Tibial artery (tissue), 4 donors: Measurements from ENCODE around the gene RANBP2.
"Not testable (repeated sequence)": the region's sequence is repeated elsewhere in the genome, so short reads cannot be mapped to it uniquely, and the experiment has no call there.

Experiments
- DNase-seq, 2 donors: peaks; one replicate each; pipeline ENCODE4 v3.0.0-alpha.2; 2019
- H3K27ac ChIP-seq, 2 donors: fragments of 200-600 bp; sonication (generic) in 1 of 2; 1 replicate in 1 of 2; 2 replicates in 1 of 2; pipeline ENCODE4 v1.5.1; 2018 to 2019; ENCODE audit warnings: mild to moderate bottlenecking in 1 of 2
- H3K27me3 ChIP-seq, 2 donors: fragments of 200-600 bp; sonication (generic) in 1 of 2; one replicate each; pipeline versions ENCODE4 v1.5.1 to v1.6.0; 2016 to 2019
- H3K36me3 ChIP-seq, 3 donors: fragments of 200-600 bp; sonication (generic) in 2 of 3; one replicate each; pipeline ENCODE4 v1.5.1; 2016 to 2019; ENCODE audit warnings: mild to moderate bottlenecking in 2 of 3
- H3K4me1 ChIP-seq, 4 donors: fragments of 200-600 bp; sonication (generic) in 2 of 4; 1 replicate in 3 of 4; 2 replicates in 1 of 4; pipeline ENCODE4 v1.5.1; 2016 to 2019
- H3K4me3 ChIP-seq, 2 donors: fragments of 200-600 bp; sonication (generic) in 1 of 2; 1 replicate in 1 of 2; 2 replicates in 1 of 2; pipeline ENCODE4 v1.5.1; 2018 to 2019; ENCODE audit warnings: mild to moderate bottlenecking in 2 of 2
- H3K9me3 ChIP-seq, 3 donors: fragments of 200-600 bp; sonication (generic) in 1 of 3; one replicate each; pipeline ENCODE4 v1.5.1; 2016 to 2019
- CTCF ChIP-seq, 2 experiments: fragments of 200-600 bp in 1 of 2; fragments of 450-650 bp in 1 of 2; IDR thresholded peaks; one replicate each; pipeline ENCODE4 v1.5.1; 2017 to 2019; ENCODE audit warnings: antibody characterized with exemption in 2 of 2, mild to moderate bottlenecking in 1 of 2, moderate library complexity in 1 of 2
- intact Hi-C: fragments of 100-400 bp; cut with DNase I; formaldehyde crosslinking; loops from one replicate; pipeline ENCODE4 v1.15.0; 2023; ENCODE audit warnings: low total_unique reads

Gene RANBP2

GRCh38 chr2:108766671-108767070 is 47.4 kb downstream of the RANBP2 start:
- H3K9me3 ChIP-seq, H3K4me3 ChIP-seq, H3K27me3 ChIP-seq, DNase-seq, H3K27ac ChIP-seq, intact Hi-C loops, H3K4me1 ChIP-seq: not testable (repeated sequence)
- H3K36me3 ChIP-seq: peaks cover 36 to 43% (median 41%) of the 10 kb centered on the region in 3 donors

GRCh38 chr2:108767859-108768258 is 48.6 kb downstream of the RANBP2 start:
- intact Hi-C loops, H3K4me1 ChIP-seq, H3K27me3 ChIP-seq, DNase-seq, H3K4me3 ChIP-seq, H3K9me3 ChIP-seq, H3K27ac ChIP-seq: not testable (repeated sequence)
- H3K36me3 ChIP-seq: peaks cover 45 to 52% (median 51%) of the 10 kb centered on the region in 3 donors

GRCh38 chr2:108776475-108776874 is 57.2 kb downstream of the RANBP2 start:
- Histone ChIP-seq H3K4me3 (no peak overlapping the region), H3K27ac (no peak overlapping the region), H3K9me3 (no peaks in the 10 kb centered on the region), H3K36me3 (peaks cover 47 to 94% (median 50%) of the 10 kb centered on the region in 3 donors), H3K4me1 (no peaks in the 10 kb centered on the region), H3K27me3 (no peaks in the 10 kb centered on the region)
- TF ChIP-seq CTCF (IDR thresholded peaks at IDR 0.05): no peak
- intact Hi-C loops: no loop called here
- no peak for DNase-seq

- intact Hi-C loops: no loop called here
- H3K27ac ChIP-seq: no peak overlapping the region
Measured at GRCh38 chr2:108778857-108779256, 59.6 kb downstream of the RANBP2 start.

GRCh38 chr2:108786008-108786353 is 66.7 kb downstream of the RANBP2 start:
- peaks cover 0 to 12% (median 2%) of the 10 kb centered on the region in 4 donors for H3K4me1 ChIP-seq
- no peak for TF ChIP-seq CTCF (IDR thresholded peaks at IDR 0.05)
- intact Hi-C loops: no loop called here
- DNase-seq: no peak
- H3K36me3 ChIP-seq: peaks cover 27 to 34% (median 32%) of the 10 kb centered on the region in 3 donors
- peak overlapping the region; percentile 77 to 85 for H3K4me3 ChIP-seq
- no peaks in the 10 kb centered on the region for H3K27me3 ChIP-seq
- H3K9me3 ChIP-seq: no peaks in the 10 kb centered on the region
- H3K27ac ChIP-seq: peak overlapping the region in 1 of 2 donors; percentile 67

More at GRCh38 chr2:108778857-108779256, 59.6 kb downstream of the RANBP2 start:
- no peaks in the 10 kb centered on the region for H3K4me1 ChIP-seq
- no peak for DNase-seq
- H3K27me3 ChIP-seq: no peaks in the 10 kb centered on the region
- H3K36me3 ChIP-seq: peaks cover 47 to 92% (median 49%) of the 10 kb centered on the region in 3 donors
- no peak for TF ChIP-seq CTCF (IDR thresholded peaks at IDR 0.05)
- no peak overlapping the region for H3K4me3 ChIP-seq
- H3K9me3 ChIP-seq: no peaks in the 10 kb centered on the region

- Histone ChIP-seq H3K36me3 (peaks cover 26 to 29% (median 27%) of the 10 kb centered on the region in 3 donors), H3K4me3 (peak within 1 kb of the TSS; percentile 77 to 85), H3K4me1 (peaks cover 0 to 12% (median 2%) of the 10 kb centered on the region in 4 donors), H3K9me3 (no peaks in the 10 kb centered on the region), H3K27ac (peak within 1 kb of the TSS; percentile 66 to 67), H3K27me3 (no peaks in the 10 kb centered on the region)
- intact Hi-C loops: no loop called here
- TF ChIP-seq CTCF (IDR thresholded peaks at IDR 0.05): no peak
- peak; percentile 75 to 89 for DNase-seq
Measured at GRCh38 chr2:108786354-108787215, 67.3 kb downstream of the RANBP2 start, which contains the start of gene CCDC138. Gene CCDC138, plus strand, starts transcription at chr2:108786771. Its CDS starts 52 bp downstream, at chr2:108786823.
